GM21381 (cell line): ENCODE data around the gene LRRC74A.
A peak's percentile ranks its signal among the peaks of the same experiment; 100 is the strongest.

ENCODE experiments used
- ATAC-seq: cut with Tn5 transposase; IDR thresholded peaks from one replicate; pipeline ENCODE4 v1.9.1; 2021; ENCODE audit warnings: mild to moderate bottlenecking, moderate library complexity; ENCODE audit not compliant: unreplicated experiment

LRRC74A gene

GRCh38 chr14:76826122-76826521 lies at the start of gene LRRC74A:
Gene LRRC74A (plus strand): TSS chr14:76826408. CDS start chr14:76826698, 290 bp downstream.
- ATAC-seq: no peak

GRCh38 chr14:76776428-76777251 lies 49.6 kb upstream of the LRRC74A start:
- no peak for ATAC-seq

GRCh38 chr14:76777721-76778120 lies 48.5 kb upstream of the LRRC74A start:
- ATAC-seq: no peak

- ATAC-seq: no peak
Observed at GRCh38 chr14:76778546-76779215, 47.5 kb upstream of the LRRC74A start.

GRCh38 chr14:76779221-76780057 lies 46.8 kb upstream of the LRRC74A start:
- ATAC-seq: no peak

GRCh38 chr14:76780058-76780345 lies 46.2 kb upstream of the LRRC74A start:
- no peak for ATAC-seq

- ATAC-seq: no peak
Observed at GRCh38 chr14:76780360-76780759, 45.8 kb upstream of the LRRC74A start.

GRCh38 chr14:76780875-76781647 lies 45.1 kb upstream of the LRRC74A start:
- ATAC-seq: no peak

GRCh38 chr14:76781648-76782051 lies 44.6 kb upstream of the LRRC74A start:
- no peak for ATAC-seq

GRCh38 chr14:76782115-76782884 lies 43.9 kb upstream of the LRRC74A start:
- no peak for ATAC-seq

- no peak for ATAC-seq
Observed at GRCh38 chr14:76782885-76783566, 43.2 kb upstream of the LRRC74A start.

- no peak for ATAC-seq
Observed at GRCh38 chr14:76784266-76784874, 41.8 kb upstream of the LRRC74A start.

- peak; percentile 80 for ATAC-seq
Observed at GRCh38 chr14:76784881-76785280, 41.3 kb upstream of the LRRC74A start.

- no peak for ATAC-seq
Observed at GRCh38 chr14:76786601-76787000, 39.6 kb upstream of the LRRC74A start.

- no peak for ATAC-seq
Observed at GRCh38 chr14:76792422-76792821, 33.8 kb upstream of the LRRC74A start.

- no peak for ATAC-seq
Observed at GRCh38 chr14:76793324-76793723, 32.9 kb upstream of the LRRC74A start.

- ATAC-seq: no peak
Observed at GRCh38 chr14:76793956-76794355, 32.3 kb upstream of the LRRC74A start.

- ATAC-seq: no peak
Observed at GRCh38 chr14:76806446-76806845, 19.8 kb upstream of the LRRC74A start.

- no peak for ATAC-seq
Observed at GRCh38 chr14:76808011-76808410, 18.2 kb upstream of the LRRC74A start.
